Left lung (tissue), 10 donors: ENCODE results near the gene DENND6A. TPM values are rescaled to one million over a fixed set of nuclear protein-coding genes. Genes with fewer than 3 reads are reported as not detected.
"Not testable (repeated sequence)": the region's sequence is repeated elsewhere in the genome, so short reads cannot be mapped to it uniquely, and the experiment has no call there.

Experiments used
- ATAC-seq: fragments of 200-7000 bp; cut with Tn5 transposase; one replicate; pipeline ENCODE4 v1.9.1; 2020; ENCODE audit warnings: moderate library complexity
- DNase-seq, 4 donors: peaks; one replicate each; pipeline ENCODE4 v3.0.0-alpha.2; 2013 to 2020
- H3K27ac ChIP-seq, 2 donors: fragments of 200-600 bp; sonication (generic) in 1 of 2; one replicate each; pipeline versions ENCODE4 v1.5.0 to v1.8.0; 2020 to 2021
- H3K27me3 ChIP-seq, 2 donors: fragments of 200-600 bp; sonication (generic) in 1 of 2; one replicate each; pipeline versions ENCODE4 v1.5.0 to v1.8.0; 2020 to 2021
- H3K36me3 ChIP-seq, 2 donors: fragments of 200-600 bp; sonication (generic) in 1 of 2; one replicate each; pipeline versions ENCODE4 v1.5.0 to v1.8.0; 2020 to 2021
- H3K4me1 ChIP-seq, 2 donors: fragments of 200-600 bp; one replicate each; pipeline ENCODE4 v1.8.0; 2021
- H3K4me3 ChIP-seq, 2 donors: fragments of 200-600 bp; sonication (generic) in 1 of 2; one replicate each; pipeline versions ENCODE4 v1.5.0 to v1.8.0; 2020 to 2021; ENCODE audit warnings: mild to moderate bottlenecking in 1 of 2
- H3K9me3 ChIP-seq, 2 donors: fragments of 200-600 bp; sonication (generic) in 1 of 2; one replicate each; pipeline versions ENCODE4 v1.5.0 to v1.8.0; 2020 to 2021
- CTCF ChIP-seq, 2 donors: fragments of 200-600 bp; sonication (generic) in 1 of 2; IDR thresholded peaks; one replicate each; pipeline versions ENCODE4 v1.5.0 to v1.8.0; 2021; ENCODE audit warnings: antibody characterized with exemption in 2 of 2
- intact Hi-C, 2 donors: fragments of 100-400 bp; cut with DNase I; formaldehyde crosslinking; loops; one replicate each; pipeline versions ENCODE4 v1.11.2 to v1.14.2; 2022
- polyA plus RNA-seq, 6 donors: library from polyadenylated mRNA; unstranded; fragments of 120-200 nt; gene quantifications; one replicate each; pipeline ENCODE4 v1.2.1, GENCODE V29; 2013; ENCODE audit not compliant: insufficient read length in 6 of 6
- total RNA-seq, 2 donors: library from RNA; stranded (reverse); fragmentation: NEBNext Ultra II Directional; extraction: Animal tissue kit (Norgen Biotek cat#: 25700); gene quantifications; one replicate each; pipeline ENCODE4 v1.2.1, GENCODE V29; 2021
- donor health status: DM: no; HTN: yes; CAD: no.
- donor health status: DM: no; HTN: no; CAD: no.

The DENND6A gene
- total and polyA plus RNA-seq, 8 donors = 21.8 to 38.7 (median 31.6) TPM

GRCh38 chr3:57627976-57628375, 64.9 kb downstream of the DENND6A start:
- H3K27ac ChIP-seq = no peak overlapping the region
- peaks cover 0 to 96% of the 10 kb centered on the region in 2 donors for H3K36me3 ChIP-seq
- H3K27me3 ChIP-seq = no peaks in the 10 kb centered on the region
- DNase-seq (no peak), ATAC-seq (no peak)
- H3K9me3 ChIP-seq = no peaks in the 10 kb centered on the region
- intact Hi-C loops = no loop called here
- H3K4me1 ChIP-seq = no peaks in the 10 kb centered on the region
- no peak overlapping the region for H3K4me3 ChIP-seq
- TF ChIP-seq CTCF (IDR thresholded peaks at IDR 0.05) = no peak

- ATAC-seq (no peak), DNase-seq (no peak)
- H3K4me3 ChIP-seq = no peak overlapping the region
- no peaks in the 10 kb centered on the region for H3K9me3 ChIP-seq
- intact Hi-C loops = no loop called here
- H3K4me1 ChIP-seq = no peaks in the 10 kb centered on the region
- no peak overlapping the region for H3K27ac ChIP-seq
- TF ChIP-seq CTCF (IDR thresholded peaks at IDR 0.05) = no peak
- no peaks in the 10 kb centered on the region for H3K27me3 ChIP-seq
- peaks cover 0 to 80% of the 10 kb centered on the region in 2 donors for H3K36me3 ChIP-seq
These were observed 68.1 kb downstream of the DENND6A start for GRCh38 chr3:57624801-57625200.

- no peak overlapping the region for H3K27ac ChIP-seq
- no peaks in the 10 kb centered on the region for H3K27me3 ChIP-seq
- intact Hi-C loops = no loop called here
- DNase-seq (no peak), ATAC-seq (no peak)
- no peaks in the 10 kb centered on the region for H3K4me1 ChIP-seq
- no peaks in the 10 kb centered on the region for H3K9me3 ChIP-seq
- H3K36me3 ChIP-seq = peaks cover 0 to 56% of the 10 kb centered on the region in 2 donors
- H3K4me3 ChIP-seq = no peak overlapping the region
- no peak for TF ChIP-seq CTCF (IDR thresholded peaks at IDR 0.05)
These were observed 70.5 kb downstream of the DENND6A start for GRCh38 chr3:57622362-57622761.

GRCh38 chr3:57617739-57618138, 75.1 kb downstream of the DENND6A start:
- ATAC-seq (no peak), DNase-seq (no peak)
- H3K27ac ChIP-seq = no peak overlapping the region
- peaks cover 0 to 14% of the 10 kb centered on the region in 2 donors for H3K36me3 ChIP-seq
- H3K27me3 ChIP-seq = no peaks in the 10 kb centered on the region
- H3K4me1 ChIP-seq = no peaks in the 10 kb centered on the region
- TF ChIP-seq CTCF (IDR thresholded peaks at IDR 0.05) = no peak
- H3K9me3 ChIP-seq = no peaks in the 10 kb centered on the region
- no peak overlapping the region for H3K4me3 ChIP-seq
- intact Hi-C loops = no loop called here

- no peak for TF ChIP-seq CTCF (IDR thresholded peaks at IDR 0.05)
- H3K9me3 ChIP-seq = peaks cover 0 to 3% of the 10 kb centered on the region in 2 donors
- H3K4me3 ChIP-seq = no peak overlapping the region
- intact Hi-C loops = no loop called here
- peaks cover 0 to 8% of the 10 kb centered on the region in 2 donors for H3K36me3 ChIP-seq
- H3K27ac ChIP-seq = peak overlapping the region in 1 of 2 donors; percentile 4
- no peaks in the 10 kb centered on the region for H3K27me3 ChIP-seq
- H3K4me1 ChIP-seq = no peaks in the 10 kb centered on the region
- ATAC-seq = no peak
- DNase-seq = no peak
These were observed 76.6 kb downstream of the DENND6A start for GRCh38 chr3:57616233-57616632.

- intact Hi-C loops, H3K27me3 ChIP-seq, H3K4me1 ChIP-seq, ATAC-seq, H3K4me3 ChIP-seq, DNase-seq, H3K27ac ChIP-seq: not testable (repeated sequence)
- peaks cover 0 to 10% of the 10 kb centered on the region in 2 donors for H3K9me3 ChIP-seq
- peaks cover 0 to 14% of the 10 kb centered on the region in 2 donors for H3K36me3 ChIP-seq
These were observed 81.0 kb downstream of the DENND6A start for GRCh38 chr3:57611870-57612269.
